ENCODE results near the gene GRIP2. TPM values are rescaled to one million over a fixed set of nuclear protein-coding genes. Genes with fewer than 3 reads are reported as not detected.

GRIP2 gene
- total and polyA plus RNA-seq, 2 donors, result 0.91 to 6.9 TPM

GRCh38 chr3:14525685-14526631 is 14.2 kb downstream of the GRIP2 start:
- Histone ChIP-seq H3K36me3 (ENCODE audit: insufficient read depth) (no peaks in the 10 kb centered on the region), H3K27ac (ENCODE audit: low read depth) (no peak overlapping the region), H3K4me1 (ENCODE audit: insufficient read depth) (no peaks in the 10 kb centered on the region), H3K4me3 (ENCODE audit: low read depth, low read length) (no peak overlapping the region)
- DNase-seq (ENCODE audit: extremely low spot score), result no peak
- 42% methylated on average over 17 of the region's 17 CpGs for WGBS

DNA sequence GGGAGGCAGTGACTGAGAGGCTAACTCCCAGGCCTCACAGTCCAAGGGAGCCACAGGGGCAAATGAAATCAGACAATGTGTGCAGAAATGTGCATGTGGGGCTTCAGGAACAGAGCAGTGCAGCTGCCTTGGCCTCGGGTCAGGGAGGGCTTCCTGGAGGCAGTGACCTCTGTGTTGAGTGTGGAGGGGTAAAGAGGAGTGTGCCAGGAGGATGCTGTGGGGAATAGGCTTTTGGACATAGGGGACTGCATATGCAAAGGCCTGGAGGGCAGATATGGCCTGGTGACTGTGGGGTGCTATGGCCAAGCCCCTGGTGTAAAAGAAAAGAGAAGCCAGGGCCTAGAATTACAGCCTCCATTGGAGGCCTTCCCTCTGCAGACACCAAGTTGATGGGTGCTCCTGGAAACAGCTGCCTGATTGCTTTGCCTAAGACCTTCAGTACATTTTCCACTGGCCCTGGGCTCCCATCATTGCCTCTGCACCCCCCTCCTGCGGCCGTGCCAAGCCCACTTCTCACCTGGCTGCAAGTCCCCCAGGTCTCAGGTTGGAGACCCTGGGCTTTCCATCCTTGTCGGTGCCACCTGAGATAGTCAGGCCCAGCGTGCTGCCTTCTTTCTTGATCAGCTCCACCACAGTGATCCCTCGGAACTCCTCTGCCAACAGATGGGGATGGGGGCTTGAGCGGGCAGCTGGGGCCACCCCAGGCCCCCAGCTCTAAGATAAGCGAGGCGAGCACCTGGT is 15.1 kb downstream of the GRIP2 start:
- Histone ChIP-seq H3K4me1 (ENCODE audit: insufficient read depth) (no peaks in the 10 kb centered on the region), H3K4me3 (ENCODE audit: low read depth, low read length) (no peak overlapping the region), H3K36me3 (ENCODE audit: insufficient read depth) (no peaks in the 10 kb centered on the region), H3K27ac (ENCODE audit: low read depth) (no peak overlapping the region)
- DNase-seq (ENCODE audit: extremely low spot score), result no peak
- 91% methylated on average over 9 of the region's 9 CpGs for WGBS

DNA sequence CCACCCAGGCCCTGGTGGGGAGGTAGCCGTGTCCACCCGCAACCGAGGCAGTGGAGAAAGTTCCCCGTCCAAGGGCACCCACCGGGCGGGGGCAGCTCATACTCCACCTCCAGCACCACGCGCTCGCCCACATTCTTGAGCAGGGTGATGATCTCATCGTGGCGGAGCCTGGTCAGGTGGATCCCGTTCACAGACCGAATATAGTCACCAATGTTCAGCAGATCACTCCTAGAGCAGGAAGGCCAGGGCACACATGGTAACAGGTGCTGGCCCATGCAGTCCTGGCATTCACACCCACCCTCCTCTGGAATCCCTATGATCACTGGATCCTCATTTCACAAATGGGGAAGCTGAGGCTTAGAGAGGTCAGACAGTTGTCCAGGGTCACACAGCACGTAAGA is 15.8 kb downstream of the GRIP2 start:
- Histone ChIP-seq H3K36me3 (ENCODE audit: insufficient read depth) (no peaks in the 10 kb centered on the region), H3K4me1 (ENCODE audit: insufficient read depth) (no peaks in the 10 kb centered on the region), H3K27ac (ENCODE audit: low read depth) (no peak overlapping the region), H3K4me3 (ENCODE audit: low read depth, low read length) (no peak overlapping the region)
- 94% methylated on average over 14 of the region's 14 CpGs for WGBS
- no peak for DNase-seq (ENCODE audit: extremely low spot score)

GRCh38 chr3:14523792-14524191 is 16.4 kb downstream of the GRIP2 start:
- DNase-seq (ENCODE audit: extremely low spot score), result no peak
- Histone ChIP-seq H3K4me1 (ENCODE audit: insufficient read depth) (no peaks in the 10 kb centered on the region), H3K4me3 (ENCODE audit: low read depth, low read length) (no peak overlapping the region), H3K27ac (ENCODE audit: low read depth) (no peak overlapping the region), H3K36me3 (ENCODE audit: insufficient read depth) (no peaks in the 10 kb centered on the region)
- 64% methylated on average over 7 of the region's 7 CpGs for WGBS

- no peaks in the 10 kb centered on the region for H3K4me1 ChIP-seq (ENCODE audit: insufficient read depth)
- no peak overlapping the region for H3K27ac ChIP-seq (ENCODE audit: low read depth)
- DNase-seq (ENCODE audit: extremely low spot score), result no peak
- no peaks in the 10 kb centered on the region for H3K36me3 ChIP-seq (ENCODE audit: insufficient read depth)
- 96% methylated on average over 12 of the region's 12 CpGs for WGBS
- no peak overlapping the region for H3K4me3 ChIP-seq (ENCODE audit: low read depth, low read length)
These were observed 17.4 kb downstream of the GRIP2 start for GRCh38 chr3:14522768-14523167.

DNA sequence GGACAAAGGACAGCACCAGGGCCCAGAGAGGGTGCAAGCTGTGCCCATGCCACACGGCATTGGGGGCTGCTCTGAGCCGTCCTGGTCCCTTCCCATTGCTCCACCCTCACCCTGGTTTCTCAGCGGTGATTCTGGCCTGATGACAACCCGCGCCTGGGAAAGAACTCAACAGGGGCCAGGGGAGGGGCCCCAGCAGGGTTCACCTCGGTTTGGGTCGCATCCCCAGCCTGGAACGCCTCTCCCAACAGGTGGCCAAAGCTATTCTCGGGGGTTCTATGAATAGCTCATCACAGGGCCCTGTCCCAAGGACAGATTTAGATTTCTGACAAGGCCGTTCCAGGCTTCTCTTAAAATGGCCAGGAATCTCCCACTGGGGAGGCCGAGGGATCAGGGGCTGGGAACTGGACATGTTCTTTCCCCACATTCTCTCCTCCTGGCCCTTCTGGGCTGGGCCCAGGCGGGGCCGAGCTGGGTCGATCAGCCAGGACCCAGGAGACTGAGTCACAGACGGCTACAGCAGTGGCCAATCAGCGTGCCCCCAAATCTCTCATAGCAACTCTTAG is 17.9 kb downstream of the GRIP2 start:
- 47% methylated on average over 16 of the region's 16 CpGs for WGBS

GRCh38 chr3:14521611-14522010 is 18.5 kb downstream of the GRIP2 start:
- H3K4me3 ChIP-seq (ENCODE audit: low read depth, low read length), result no peak overlapping the region
- no peak for DNase-seq (ENCODE audit: extremely low spot score)
- 84% methylated on average over 12 of the region's 12 CpGs for WGBS
- no peaks in the 10 kb centered on the region for H3K36me3 ChIP-seq (ENCODE audit: insufficient read depth)
- H3K27ac ChIP-seq (ENCODE audit: low read depth), result no peak overlapping the region
- no peaks in the 10 kb centered on the region for H3K4me1 ChIP-seq (ENCODE audit: insufficient read depth)

More for the DNA sequence above, 17.9 kb downstream of the GRIP2 start:
- no peaks in the 10 kb centered on the region for H3K4me1 ChIP-seq (ENCODE audit: insufficient read depth)
- no peak overlapping the region for H3K4me3 ChIP-seq (ENCODE audit: low read depth, low read length)
- H3K27ac ChIP-seq (ENCODE audit: low read depth), result no peak overlapping the region
- DNase-seq (ENCODE audit: extremely low spot score), result no peak
- no peaks in the 10 kb centered on the region for H3K36me3 ChIP-seq (ENCODE audit: insufficient read depth)

DNA sequence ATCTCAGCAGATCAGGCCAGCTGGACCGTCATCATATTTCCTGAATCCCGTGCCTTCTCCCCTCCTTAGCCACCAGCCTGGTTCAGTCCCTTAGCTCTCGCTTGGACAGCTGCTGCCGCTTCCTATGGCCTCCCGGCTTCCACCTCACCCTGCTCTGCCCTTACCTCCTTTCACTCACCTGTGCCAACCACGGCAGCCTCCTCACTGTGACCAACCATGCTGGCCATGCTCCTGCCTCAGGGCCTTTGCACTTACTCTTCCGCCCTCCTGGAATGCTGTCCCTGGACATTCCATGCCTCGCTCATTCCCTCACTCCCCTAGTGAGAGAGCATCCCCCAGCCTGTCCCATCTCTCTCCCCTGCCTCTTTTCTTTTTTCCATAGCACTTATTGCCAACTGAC is 19.2 kb downstream of the GRIP2 start:
- no peak for DNase-seq (ENCODE audit: extremely low spot score)
- Histone ChIP-seq H3K4me3 (ENCODE audit: low read depth, low read length) (no peak overlapping the region), H3K36me3 (ENCODE audit: insufficient read depth) (no peaks in the 10 kb centered on the region), H3K27ac (ENCODE audit: low read depth) (no peak overlapping the region), H3K4me1 (ENCODE audit: insufficient read depth) (no peaks in the 10 kb centered on the region)
- WGBS, result 94% methylated on average over 8 of the region's 8 CpGs

DNA sequence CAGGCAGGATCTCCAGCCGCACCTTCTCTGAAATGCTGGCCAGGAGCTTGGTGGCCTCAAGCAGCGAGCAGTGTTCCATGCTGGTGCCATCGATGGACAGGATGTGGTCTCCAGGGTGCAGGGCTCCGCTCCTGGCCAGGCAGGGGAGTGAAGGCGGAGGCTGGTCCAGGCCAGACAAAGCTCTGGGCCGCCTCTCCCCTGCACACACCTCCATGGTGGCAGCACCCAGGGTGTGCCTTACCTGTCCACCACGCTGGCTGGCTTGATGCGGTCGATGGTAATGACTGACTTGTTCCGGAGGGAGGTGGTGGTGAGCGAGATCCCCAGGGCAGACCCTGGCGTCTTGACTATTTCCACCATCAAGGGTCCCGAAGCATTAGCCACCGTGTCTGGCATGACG is 20.0 kb downstream of the GRIP2 start:
- WGBS, result 90% methylated on average over 15 of the region's 15 CpGs
- no peak overlapping the region for H3K27ac ChIP-seq (ENCODE audit: low read depth)
- H3K4me1 ChIP-seq (ENCODE audit: insufficient read depth), result no peaks in the 10 kb centered on the region
- H3K4me3 ChIP-seq (ENCODE audit: low read depth, low read length), result no peak overlapping the region
- H3K36me3 ChIP-seq (ENCODE audit: insufficient read depth), result no peaks in the 10 kb centered on the region
- DNase-seq (ENCODE audit: extremely low spot score), result no peak

DNA sequence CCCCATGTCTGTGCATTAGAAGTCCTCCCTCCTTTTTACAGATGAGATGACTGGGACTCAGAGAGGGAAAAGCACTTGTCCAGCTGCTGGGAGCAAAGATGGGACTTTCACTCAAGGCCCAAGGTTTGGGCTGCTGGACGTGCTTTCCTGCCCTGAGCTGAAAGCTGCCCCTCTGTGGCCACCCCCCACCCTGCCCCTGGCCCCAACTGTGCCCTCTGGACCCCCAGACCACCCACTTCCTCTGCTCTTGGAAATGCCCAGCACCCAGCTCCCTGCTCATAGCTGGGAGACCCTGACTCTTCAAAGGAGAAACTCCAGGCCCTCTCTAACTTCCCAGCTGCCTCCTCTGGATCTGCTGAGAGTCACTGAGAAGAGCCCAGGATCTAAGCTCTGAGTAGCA is 20.7 kb downstream of the GRIP2 start:
- DNase-seq (ENCODE audit: extremely low spot score), result no peak
- H3K27ac ChIP-seq (ENCODE audit: low read depth), result no peak overlapping the region

DNA sequence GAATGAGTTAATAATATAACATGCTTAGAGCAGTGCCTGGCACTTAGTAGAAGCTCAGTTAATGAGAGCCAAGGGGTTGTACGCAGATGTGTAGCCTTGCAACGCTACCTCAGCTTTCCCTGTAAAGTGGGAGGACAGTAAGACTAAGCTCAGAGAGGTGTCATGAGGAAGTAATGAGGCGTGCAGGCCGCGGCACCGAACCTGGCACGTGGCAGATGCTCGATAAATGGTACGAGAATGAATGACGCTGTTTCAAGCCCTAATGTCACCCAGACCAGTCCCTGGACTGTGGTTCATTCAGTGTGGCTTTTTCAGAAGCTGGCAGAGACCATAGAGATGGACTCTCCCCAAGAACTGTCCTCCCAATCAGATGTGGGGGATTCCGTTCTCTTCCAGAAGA is 21.2 kb downstream of the GRIP2 start:
- no peak overlapping the region for H3K27ac ChIP-seq (ENCODE audit: low read depth)
- 93% methylated on average over 11 of the region's 11 CpGs for WGBS
- no peaks in the 10 kb centered on the region for H3K36me3 ChIP-seq (ENCODE audit: insufficient read depth)
- H3K4me3 ChIP-seq (ENCODE audit: low read depth, low read length), result no peak overlapping the region
- no peak for DNase-seq (ENCODE audit: extremely low spot score)
- no peaks in the 10 kb centered on the region for H3K4me1 ChIP-seq (ENCODE audit: insufficient read depth)

More for the DNA sequence above, 20.7 kb downstream of the GRIP2 start:
- WGBS, result 90% methylated on average over 1 of the region's 1 CpG
- H3K4me3 ChIP-seq (ENCODE audit: low read depth, low read length), result no peak overlapping the region
- no peaks in the 10 kb centered on the region for H3K4me1 ChIP-seq (ENCODE audit: insufficient read depth)
- no peaks in the 10 kb centered on the region for H3K36me3 ChIP-seq (ENCODE audit: insufficient read depth)

- no peaks in the 10 kb centered on the region for H3K36me3 ChIP-seq (ENCODE audit: insufficient read depth)
- no peak overlapping the region for H3K4me3 ChIP-seq (ENCODE audit: low read depth, low read length)
- H3K27ac ChIP-seq (ENCODE audit: low read depth), result no peak overlapping the region
- WGBS, result 81% methylated on average over 7 of the region's 7 CpGs
- no peak for DNase-seq (ENCODE audit: extremely low spot score)
- H3K4me1 ChIP-seq (ENCODE audit: insufficient read depth), result no peaks in the 10 kb centered on the region
These were observed 21.7 kb downstream of the GRIP2 start for GRCh38 chr3:14518432-14518802.

DNA sequence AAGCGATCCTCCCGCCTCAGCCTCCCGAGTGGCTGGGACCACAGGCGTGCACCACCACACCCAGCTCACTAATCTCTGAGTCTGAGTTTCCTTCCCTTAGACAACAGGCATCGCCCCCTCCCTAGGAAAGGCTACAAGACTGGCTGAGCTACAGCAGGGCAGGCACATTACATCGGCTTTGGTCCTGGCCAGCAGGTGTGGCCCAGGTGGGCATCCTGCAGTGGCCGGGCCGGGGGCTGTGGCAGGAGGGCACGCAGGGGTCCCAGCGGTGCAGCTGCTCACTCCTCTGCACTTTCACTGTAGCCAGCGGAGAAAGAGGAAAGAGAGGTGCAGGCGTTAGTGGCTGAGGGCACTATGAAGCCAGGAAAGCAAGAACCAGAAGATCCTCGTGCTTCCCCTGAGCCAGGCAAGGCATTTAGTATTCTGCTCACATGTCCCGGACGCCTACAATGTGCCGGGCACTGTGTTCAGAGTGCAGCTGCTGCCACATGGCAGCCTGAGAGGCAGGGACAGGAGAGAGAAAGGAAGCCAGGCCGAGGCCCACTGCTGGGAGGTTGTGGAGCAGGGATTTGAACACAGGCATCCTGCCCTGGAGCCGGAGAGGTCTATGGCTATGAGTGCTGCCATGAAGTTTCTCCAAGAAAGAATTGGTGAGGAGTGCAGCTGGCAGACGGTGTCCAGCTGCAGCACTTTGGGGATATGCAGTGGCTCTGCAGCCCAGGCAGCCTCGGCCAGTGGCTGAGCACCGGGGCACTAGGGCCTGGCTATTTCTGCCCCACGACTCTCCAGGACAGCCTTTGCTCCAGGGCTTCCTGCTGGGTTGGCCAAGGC is 22.3 kb downstream of the GRIP2 start:
- no peak for DNase-seq (ENCODE audit: extremely low spot score)
- 83% methylated on average over 22 of the region's 22 CpGs for WGBS
- Histone ChIP-seq H3K36me3 (ENCODE audit: insufficient read depth) (no peaks in the 10 kb centered on the region), H3K4me1 (ENCODE audit: insufficient read depth) (no peaks in the 10 kb centered on the region), H3K27ac (ENCODE audit: low read depth) (no peak overlapping the region), H3K4me3 (ENCODE audit: low read depth, low read length) (no peak overlapping the region)
